Upper lobe of right lung (tissue), 1 donor: ENCODE results near the gene PAK1IP1. TPM values are rescaled to one million over a fixed set of nuclear protein-coding genes. Genes with fewer than 3 reads are reported as not detected.

Experiments
- ATAC-seq: fragments of 200-7000 bp; cut with Tn5 transposase; one replicate; pipeline ENCODE4 v1.9.1; 2020; ENCODE audit warnings: mild to moderate bottlenecking, moderate library complexity
- DNase-seq: peaks from one replicate; pipeline ENCODE4 v3.0.0-alpha.2; 2020
- H3K27ac ChIP-seq: fragments of 200-600 bp; one replicate; pipeline ENCODE4 v1.8.0; 2022
- H3K27me3 ChIP-seq: fragments of 200-600 bp; one replicate; pipeline ENCODE4 v1.8.0; 2022; ENCODE audit warnings: mild to moderate bottlenecking
- H3K36me3 ChIP-seq: fragments of 200-600 bp; one replicate; pipeline ENCODE4 v1.8.0; 2022
- H3K4me1 ChIP-seq: fragments of 200-600 bp; one replicate; pipeline ENCODE4 v1.8.0; 2022
- H3K4me3 ChIP-seq: fragments of 200-600 bp; one replicate; pipeline ENCODE4 v1.8.0; 2022; ENCODE audit warnings: mild to moderate bottlenecking
- H3K9me3 ChIP-seq: fragments of 200-600 bp; one replicate; pipeline ENCODE4 v1.8.0; 2022
- intact Hi-C: fragments of 100-400 bp; cut with DNase I; formaldehyde crosslinking; loops from one replicate; pipeline ENCODE4 v1.11.0; 2022
- total RNA-seq: library from RNA; stranded (reverse); fragmentation: NEBNext Ultra II Directional; extraction: Animal tissue kit (Norgen Biotek cat#: 25700); gene quantifications from one replicate; pipeline ENCODE4 v1.2.1, GENCODE V29; 2021
- TF ChIP-seq, protein P1 (sequence below): fragments of 200-600 bp; IDR thresholded peaks from one replicate; pipeline ENCODE4 v1.8.0; 2022; ENCODE audit warnings: antibody characterized with exemption
- donor health status: DM: no; HTN: yes; CAD: no; lungs with severe emphysema.

PAK1IP1 gene
- total RNA-seq, 1 donor from 2014 or later: 11.6 TPM

DNA sequence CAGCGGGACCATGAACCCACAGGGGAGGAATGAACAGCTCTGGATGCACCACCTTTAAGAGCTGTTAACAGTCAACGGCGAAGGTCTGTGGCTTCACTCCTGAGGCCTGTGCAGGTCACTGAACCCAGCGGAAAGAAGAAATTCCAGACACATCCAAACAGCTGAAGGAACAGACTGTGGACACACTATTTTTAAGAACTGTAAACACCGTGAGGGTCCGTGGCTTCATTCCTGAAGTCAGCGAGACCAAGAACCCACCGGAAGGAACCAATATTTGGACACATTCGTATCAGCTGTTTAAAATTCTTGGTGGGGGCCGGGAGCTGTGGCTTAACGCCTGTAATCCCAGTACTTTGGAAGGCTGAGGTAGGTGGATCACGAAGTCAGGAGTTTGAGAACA, 47.5 kb downstream of the PAK1IP1 start:
- TF ChIP-seq, protein P1, sequence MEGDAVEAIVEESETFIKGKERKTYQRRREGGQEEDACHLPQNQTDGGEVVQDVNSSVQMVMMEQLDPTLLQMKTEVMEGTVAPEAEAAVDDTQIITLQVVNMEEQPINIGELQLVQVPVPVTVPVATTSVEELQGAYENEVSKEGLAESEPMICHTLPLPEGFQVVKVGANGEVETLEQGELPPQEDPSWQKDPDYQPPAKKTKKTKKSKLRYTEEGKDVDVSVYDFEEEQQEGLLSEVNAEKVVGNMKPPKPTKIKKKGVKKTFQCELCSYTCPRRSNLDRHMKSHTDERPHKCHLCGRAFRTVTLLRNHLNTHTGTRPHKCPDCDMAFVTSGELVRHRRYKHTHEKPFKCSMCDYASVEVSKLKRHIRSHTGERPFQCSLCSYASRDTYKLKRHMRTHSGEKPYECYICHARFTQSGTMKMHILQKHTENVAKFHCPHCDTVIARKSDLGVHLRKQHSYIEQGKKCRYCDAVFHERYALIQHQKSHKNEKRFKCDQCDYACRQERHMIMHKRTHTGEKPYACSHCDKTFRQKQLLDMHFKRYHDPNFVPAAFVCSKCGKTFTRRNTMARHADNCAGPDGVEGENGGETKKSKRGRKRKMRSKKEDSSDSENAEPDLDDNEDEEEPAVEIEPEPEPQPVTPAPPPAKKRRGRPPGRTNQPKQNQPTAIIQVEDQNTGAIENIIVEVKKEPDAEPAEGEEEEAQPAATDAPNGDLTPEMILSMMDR: no peak
- Histone ChIP-seq H3K36me3 (no peaks in the 10 kb centered on the region), H3K27ac (no peak overlapping the region), H3K27me3 (no peaks in the 10 kb centered on the region), H3K4me3 (no peak overlapping the region), H3K4me1 (no peaks in the 10 kb centered on the region), H3K9me3 (no peaks in the 10 kb centered on the region)
- intact Hi-C loops: no loop called here
- DNase-seq (no peak), ATAC-seq (no peak)

DNA sequence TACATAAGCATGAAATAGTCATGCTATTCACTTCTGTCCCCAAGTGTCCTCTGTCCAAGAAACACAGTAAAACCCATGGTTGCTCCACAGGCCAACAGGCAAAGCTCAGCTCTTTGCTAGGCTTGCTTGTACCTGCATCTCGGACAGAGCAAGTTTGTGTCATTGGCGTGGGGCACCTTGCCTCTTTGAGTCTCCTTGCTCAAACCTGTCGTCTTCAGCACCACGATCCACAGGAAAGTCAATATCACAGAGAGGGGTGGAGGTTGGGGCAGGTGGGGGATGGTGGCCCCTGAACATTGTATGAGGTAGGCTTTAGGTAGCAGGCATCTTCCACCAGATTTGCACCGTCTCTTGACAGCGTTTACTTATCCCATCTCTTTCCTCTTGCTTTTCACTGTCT, 48.7 kb downstream of the PAK1IP1 start:
- no peaks in the 10 kb centered on the region for H3K9me3 ChIP-seq
- TF ChIP-seq, protein P1: no peak
- ATAC-seq (no peak), DNase-seq (no peak)
- H3K4me1 ChIP-seq: peaks cover 2% of the 10 kb centered on the region
- no peak overlapping the region for H3K4me3 ChIP-seq
- no peaks in the 10 kb centered on the region for H3K27me3 ChIP-seq
- intact Hi-C loops: no loop called here
- H3K36me3 ChIP-seq: no peaks in the 10 kb centered on the region
- no peak overlapping the region for H3K27ac ChIP-seq

DNA sequence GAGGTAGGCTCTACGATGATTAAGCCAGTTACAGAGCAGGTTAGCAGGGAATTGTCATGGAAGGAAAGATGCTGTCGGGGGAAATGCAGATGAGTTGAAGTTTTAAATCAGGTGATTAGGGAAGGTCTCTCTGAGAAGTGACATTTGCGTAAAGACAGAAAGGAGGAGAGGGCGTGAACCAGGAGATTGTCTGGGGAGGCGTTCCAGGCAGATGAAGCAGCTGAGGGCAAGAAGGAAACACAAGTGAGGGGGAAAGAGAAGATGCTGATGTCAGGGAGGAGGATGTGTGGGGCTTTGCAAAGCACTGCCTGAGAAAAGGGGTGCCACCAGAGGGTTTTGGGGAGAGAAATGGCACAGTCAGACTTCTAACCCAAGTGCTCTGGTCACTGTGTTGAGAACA, 50.3 kb downstream of the PAK1IP1 start:
- Histone ChIP-seq H3K4me3 (no peak overlapping the region), H3K36me3 (peaks cover 9% of the 10 kb centered on the region), H3K4me1 (peaks cover 18% of the 10 kb centered on the region), H3K27ac (no peak overlapping the region), H3K9me3 (no peaks in the 10 kb centered on the region), H3K27me3 (no peaks in the 10 kb centered on the region)
- TF ChIP-seq, protein P1: no peak
- intact Hi-C loops: no loop called here
- ATAC-seq: no peak
- DNase-seq: no peak

DNA sequence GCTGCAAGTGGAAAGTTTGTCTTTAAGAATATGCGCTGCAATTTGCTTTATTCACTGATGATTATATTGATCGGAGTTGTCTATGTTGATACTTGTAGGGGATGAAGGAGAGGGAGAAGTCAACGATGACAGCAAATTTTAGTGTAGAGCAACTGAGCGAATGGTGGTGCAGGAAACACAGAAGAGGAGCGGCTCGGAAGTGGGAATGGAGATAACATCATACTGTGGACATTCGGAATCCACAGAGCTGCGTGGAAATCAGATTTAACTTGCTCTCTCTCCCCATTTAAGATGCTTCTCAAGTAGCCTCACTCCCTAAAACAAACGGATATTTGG, 52.1 kb downstream of the PAK1IP1 start:
- intact Hi-C loops: no loop called here
- H3K9me3 ChIP-seq: no peaks in the 10 kb centered on the region
- H3K27ac ChIP-seq: peak overlapping the region; percentile 73
- H3K4me1 ChIP-seq: peaks cover 18% of the 10 kb centered on the region
- DNase-seq: no peak
- H3K4me3 ChIP-seq: peak overlapping the region; percentile 69
- no peaks in the 10 kb centered on the region for H3K27me3 ChIP-seq
- peaks cover 24% of the 10 kb centered on the region for H3K36me3 ChIP-seq
- no peak for ATAC-seq
- TF ChIP-seq, protein P1: no peak

DNA sequence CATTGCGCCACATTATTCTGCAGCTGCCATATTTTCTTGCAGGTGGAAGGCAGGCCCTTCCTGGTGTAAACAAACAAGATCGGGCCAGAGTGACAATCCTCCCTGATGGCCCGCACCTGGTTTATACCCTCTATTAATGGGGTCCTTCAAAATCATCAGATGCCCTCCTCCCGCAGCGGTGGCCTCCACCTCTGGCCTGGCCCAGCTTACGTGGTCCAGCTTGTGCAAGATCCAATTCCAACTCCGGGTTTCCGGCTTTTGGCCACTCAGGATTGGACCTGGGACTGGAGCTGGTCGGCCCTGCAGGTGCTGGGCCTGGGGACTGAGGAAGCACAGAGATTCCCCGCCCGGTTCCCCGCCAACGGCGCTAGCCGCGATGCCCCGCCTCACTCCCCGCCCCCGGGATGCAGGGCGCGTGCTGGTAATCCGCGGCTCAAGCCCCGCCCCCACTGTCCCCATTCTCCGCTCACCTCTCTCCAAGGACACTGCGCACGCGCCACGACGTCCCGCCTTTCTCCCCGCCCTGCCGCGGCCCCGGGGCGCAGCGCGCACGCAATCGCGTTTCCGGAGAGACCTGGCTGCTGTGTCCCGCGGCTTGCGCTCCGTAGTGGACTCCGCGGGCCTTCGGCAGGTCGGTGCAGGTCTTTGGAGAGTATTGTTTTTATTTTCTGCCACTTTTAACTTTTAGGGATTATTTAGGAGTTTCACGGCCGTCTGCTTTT, 52.6 kb downstream of the PAK1IP1 start, which contains the start of gene TMEM14B:
Gene TMEM14B (plus strand): TSS at position 555 of the 722 bp plus-strand sequence. CDS start 1,441 bp downstream, outside the sequence.
- Histone ChIP-seq H3K4me1 (peaks cover 18% of the 10 kb centered on the region), H3K9me3 (no peaks in the 10 kb centered on the region), H3K36me3 (peaks cover 27% of the 10 kb centered on the region), H3K27ac (peak within 1 kb of the TSS; percentile 73), H3K27me3 (no peaks in the 10 kb centered on the region), H3K4me3 (peak within 1 kb of the TSS; percentile 69)
- intact Hi-C loops: no loop called here
- DNase-seq: peak; percentile 100
- peak; percentile 99 for ATAC-seq
- TF ChIP-seq, protein P1: no peak
